K562 (cell line): Measurements from ENCODE around the gene HCRT. TPM values are rescaled to one million over a fixed set of nuclear protein-coding genes. Genes with fewer than 3 reads are reported as not detected.
A peak's percentile ranks its signal among the peaks of the same experiment; 100 is the strongest.

Experiments
- ATAC-seq: fragments of 200-7000 bp; cut with Tn5 transposase; 3 replicates; pipeline ENCODE4 v1.9.1; 2020; ENCODE audit warnings: moderate library complexity
- BruUV-seq: library from RNA; stranded (reverse); fragments of 400-500 nt; replicated peaks from 2 replicates; lab custom pipeline; 2021; lab: Mats Ljungman, UMichigan
- CTCF ChIA-PET: fragments of 300-600 bp; formaldehyde crosslinking; extraction: SDS; loops from one replicate; lab custom pipeline; 2021; ENCODE audit warnings: low intra/inter-chr PET ratio; lab: Yijun Ruan, JAX
- POLR2A ChIA-PET: fragments of 300-600, 350-650 bp; sonication (Branson Sonifier 250); formaldehyde crosslinking; extraction: SDS; loops from one replicate; lab custom pipeline; 2021; ENCODE audit warnings: antibody characterized with exemption, inconsistent platforms; lab: Yijun Ruan, JAX
- DNase-seq, 4 experiments: peaks; one replicate each; pipeline versions ENCODE4 v3.0.0 to v3.0.0-alpha.2; 2011 to 2018; ENCODE audit warnings: low spot score in 3 of 4, mixed read lengths in 3 of 4; ENCODE audit errors: extremely low read depth in 1 of 4
- FAIRE-seq: peaks from 2 replicates; lab custom pipeline; 2011; peaks lifted over from hg19 to GRCh38; lab: Jason Lieb, UNC
- H2AFZ ChIP-seq: 2 replicates; pipeline ENCODE4 v1.6.0; 2011; ENCODE audit warnings: low read depth, low read length, control low read depth, inconsistent platforms
- H3K27ac ChIP-seq: fragments of 200-600 bp; 3 replicates; pipeline ENCODE4 v1.8.0; 2011; ENCODE audit warnings: low read depth, mild to moderate bottlenecking, control low read depth, inconsistent platforms, low read length, moderate library complexity, mixed read lengths; ENCODE audit errors: extremely low read depth
- H3K27me3 ChIP-seq, 2 experiments: fragments of 300-600 bp in 1 of 2; 2 replicates in 1 of 2; 3 replicates in 1 of 2; pipeline versions ENCODE4 v1.6.0 to v1.8.0; 2011; ENCODE audit warnings: inconsistent platforms in 2 of 2, low read length in 2 of 2, mild to moderate bottlenecking in 1 of 2, mixed read lengths in 1 of 2, moderate library complexity in 1 of 2; ENCODE audit not compliant: control insufficient read depth in 2 of 2, insufficient read depth in 2 of 2
- H3K36me3 ChIP-seq: fragments of 300-600 bp; 3 replicates; pipeline ENCODE4 v1.8.0; 2011; ENCODE audit warnings: mild to moderate bottlenecking, low read length, inconsistent platforms; ENCODE audit not compliant: control insufficient read depth, insufficient read depth
- H3K4me1 ChIP-seq, 2 experiments: fragments of 200-600 bp in 1 of 2; replicated peaks in 1 of 2; 2 replicates in 1 of 2; 3 replicates in 1 of 2; pipeline versions ENCODE4 v1.5.1 to v1.8.0; 2011; ENCODE audit warnings: inconsistent platforms in 2 of 2, low read length in 2 of 2, mild to moderate bottlenecking in 1 of 2, mixed read lengths in 1 of 2, moderate library complexity in 1 of 2; ENCODE audit not compliant: control insufficient read depth in 2 of 2, insufficient read depth in 2 of 2
- H3K4me2 ChIP-seq: 2 replicates; pipeline ENCODE4 v1.6.1; 2011; ENCODE audit warnings: low read length, control low read depth, inconsistent platforms, mixed read lengths; ENCODE audit not compliant: insufficient read depth
- H3K4me3 ChIP-seq: fragments of 200-600 bp; sonication (generic), shearing (Covaris generic); 2 replicates; pipeline ENCODE4 v1.5.1; 2016; ENCODE audit warnings: control low read depth, inconsistent platforms
- H3K79me2 ChIP-seq: fragments of 200-600 bp; 3 replicates; pipeline ENCODE4 v1.8.0; 2011; ENCODE audit warnings: low read length, inconsistent platforms; ENCODE audit not compliant: control insufficient read depth, insufficient read depth
- H3K9ac ChIP-seq, 2 experiments: 2 replicates each; pipeline versions ENCODE4 v1.6.0 to v1.6.1; 2011; ENCODE audit warnings: low read depth in 2 of 2, low read length in 2 of 2, control low read depth in 1 of 2, inconsistent platforms in 1 of 2, mild to moderate bottlenecking in 1 of 2, mixed read lengths in 1 of 2; ENCODE audit not compliant: insufficient read depth in 1 of 2
- H3K9me1 ChIP-seq: one replicate; pipeline ENCODE4 v1.6.0; 2011; ENCODE audit warnings: inconsistent platforms, mild to moderate bottlenecking, low read length, moderate library complexity; ENCODE audit not compliant: control insufficient read depth, insufficient read depth
- H3K9me3 ChIP-seq: replicated peaks from 2 replicates; pipeline ENCODE4 v1.5.1; 2011; ENCODE audit warnings: low read depth, low read length, inconsistent platforms; ENCODE audit not compliant: control insufficient read depth, insufficient read depth
- H4K20me1 ChIP-seq: replicated peaks from 2 replicates; pipeline ENCODE4 v1.6.1; 2011; ENCODE audit warnings: low read length, inconsistent platforms, mixed read lengths; ENCODE audit not compliant: control insufficient read depth, insufficient read depth
- EP400 ChIP-seq: fragments of 450-650 bp; IDR thresholded peaks from 2 replicates; pipeline ENCODE4 v1.6.1; 2017; ENCODE audit warnings: antibody characterized with exemption, mild to moderate bottlenecking, moderate library complexity
- FOXK1 ChIP-seq: sonication (generic); formaldehyde crosslinking; IDR thresholded peaks from 2 replicates; pipeline ENCODE4 v1.8.0; 2022; ENCODE audit warnings: missing genetic modification reagents, mild to moderate bottlenecking, borderline replicate concordance
- KDM1A ChIP-seq, 2 experiments: fragments of 450-650 bp; IDR thresholded peaks; 2 replicates each; pipeline ENCODE4 v1.6.1; 2016; ENCODE audit warnings: mild to moderate bottlenecking in 2 of 2
- L3MBTL2 ChIP-seq: fragments of 450-650 bp; IDR thresholded peaks from 2 replicates; pipeline ENCODE4 v1.6.1; 2016; ENCODE audit warnings: mild to moderate bottlenecking, moderate library complexity
- SIN3A ChIP-seq, 2 experiments: fragments of 150-350 bp in 1 of 2; IDR thresholded peaks; 2 replicates each; pipeline ENCODE4 v1.6.1; 2011 to 2016; ENCODE audit warnings: borderline replicate concordance in 2 of 2, low read depth in 2 of 2, low read length in 2 of 2, mild to moderate bottlenecking in 2 of 2, moderate library complexity in 2 of 2; ENCODE audit not compliant: control insufficient read depth in 1 of 2
- TEAD4 ChIP-seq, 2 experiments: sonication (generic) in 1 of 2; formaldehyde crosslinking in 1 of 2; IDR thresholded peaks; 2 replicates each; pipeline versions ENCODE4 v1.6.1 to v1.8.0; 2012 to 2022; ENCODE audit warnings: borderline replicate concordance in 1 of 2, inconsistent platforms in 1 of 2, low read length in 1 of 2, mild to moderate bottlenecking in 1 of 2, missing genetic modification reagents in 1 of 2
- ZBTB1 ChIP-seq: sonication (generic); formaldehyde crosslinking; IDR thresholded peaks from 2 replicates; pipeline ENCODE4 v1.8.1; 2023; ENCODE audit warnings: missing genetic modification reagents, low read depth, mild to moderate bottlenecking, borderline replicate concordance
- ZNF134 ChIP-seq: fragments of 250-450 bp; sonication (Bioruptor Pico); conservative IDR thresholded peaks from 2 replicates; pipeline ENCODE4 v1.4.0; 2020
- ZNF175 ChIP-seq: fragments of 200-800 bp; sonication (Bioruptor generic); IDR thresholded peaks from 2 replicates; pipeline ENCODE4 v1.6.1; 2016; ENCODE audit warnings: low read depth, mild to moderate bottlenecking, missing genetic modification characterization, missing compliant biosample characterization
- ZNF224 ChIP-seq: sonication (generic); formaldehyde crosslinking; IDR thresholded peaks from 2 replicates; pipeline ENCODE4 v1.8.0; 2022; ENCODE audit warnings: mild to moderate bottlenecking, missing genetic modification reagents
- ZNF79 ChIP-seq: fragments of 250-450 bp; sonication (Bioruptor Pico); IDR thresholded peaks from 2 replicates; pipeline ENCODE4 v1.4.0; 2020; ENCODE audit warnings: low read depth, mild to moderate bottlenecking, moderate library complexity
- WGBS: fragments of 100-300 bp; shearing (Covaris generic); methylation state at CpG from one replicate; pipeline ENCODE4 v1.1.6; 2016; ENCODE audit warnings: low coverage, mixed read lengths; ENCODE audit not compliant: insufficient coverage; ENCODE audit errors: missing lambda C conversion rate; 5-methylcytosine and 5-hydroxymethylcytosine counted together
- in situ Hi-C: fragments of 300-500 bp; cut with MboI; formaldehyde crosslinking; loops from 4 replicates; pipeline ENCODE4 v1.15.0; 2018; ENCODE audit warnings: inconsistent platforms, mixed read lengths
- intact Hi-C: fragments of 100-400 bp; cut with micrococcal nuclease; formaldehyde crosslinking; loops from 2 replicates; pipeline ENCODE4 v1.14.2; 2022
- polyA plus RNA-seq, 8 experiments: library from polyadenylated mRNA; depleted of rRNA in 4 of 8; stranded (reverse) in 5 of 8; unstranded in 3 of 8; fragments of >200 nt; fragmentation: Nextera tagmentation in 2 of 8; fragmentation: Illumina TruSeq in 1 of 8; extraction: Ambion mirVana in 2 of 8; extraction: Trizol in 1 of 8; gene quantifications; 2 replicates each; pipeline versions ENCODE4 v1.2.1 to v1.2.3, GENCODE V29; 2011 to 2014; ENCODE audit warnings: inconsistent platforms in 1 of 8, missing spikeins in 1 of 8
- total RNA-seq, 7 experiments: library from RNA; depleted of rRNA in 6 of 7; stranded (reverse); fragments of >200 nt in 6 of 7; fragmentation: Illumina TruSeq in 2 of 7; extraction: Trizol in 2 of 7; gene quantifications; 2 replicates each; pipeline versions ENCODE4 v1.2.1 to v1.2.3, GENCODE V29; 2011 to 2021; ENCODE audit warnings: low replicate concordance in 1 of 7
- TF ChIP-seq, protein P1 (sequence below): sonication (generic); IDR thresholded peaks from 2 replicates; pipeline ENCODE4 v1.6.1; 2016
- TF ChIP-seq, protein P2 (sequence below): fragments of 450-650 bp; IDR thresholded peaks from 2 replicates; pipeline ENCODE4 v1.6.1; 2018; ENCODE audit not compliant: partially characterized antibody

The HCRT gene
- total and polyA plus RNA-seq, 9 of the 15 experiments (the other 6 are each of a cell fraction or from before 2014, with no cell fraction given): not detected

- Histone ChIP-seq H3K4me1 (peaks cover 9 to 21% of the 10 kb centered on the region in 2 experiments; a peak in 4 of 5 replicates), H4K20me1 (peaks cover 11% of the 10 kb centered on the region), H3K36me3 (peaks cover 36% of the 10 kb centered on the region; the same call in 2 of the 3 replicates), H3K4me3 (peak overlapping the region; percentile 93), H3K9me3 (no peaks in the 10 kb centered on the region), H3K79me2 (peaks cover 51% of the 10 kb centered on the region), H3K9me1 (no peaks in the 10 kb centered on the region), H3K27me3 (no peaks in the 10 kb centered on the region), H3K4me2 (peak overlapping the region; percentile 99), H3K27ac (peak overlapping the region; percentile 85), H3K9ac (peak overlapping the region; percentile 90 to 94), H2AFZ (peak overlapping the region; percentile 66)
- ATAC-seq (peak; percentile 27), DNase-seq (peak; percentile 25 to 55 (median 43)), FAIRE-seq (no peak)
- WGBS: 0% methylated on average over 15 of the region's 15 CpGs
- CTCF ChIA-PET: no interaction called here
- intact Hi-C loops (no loop called here), in situ Hi-C loops (no loop called here)
- TSS peak; percentile 50 for BruUV-seq
- POLR2A ChIA-PET: interaction anchor here (0.5 to 1.6 kb wide), 4 partner anchors 11 to 40 kb away, joined by 3 to 8 read pairs (median 4); no protein-coding TSS in a partner anchor
- TF ChIP-seq KDM1A (IDR thresholded peaks at IDR 0.05) (peak in 1 of 2 experiments; percentile 7; a peak in 1 of 4 replicates), TEAD4 (IDR thresholded peaks at IDR 0.05; ENCODE audit: low read length) (0 out of 2 replicates have a peak, but pooled peaks have one; percentile 1), TEAD4 (CRISPR knock-in tag; IDR thresholded peaks at IDR 0.05; ENCODE audit: borderline replicate concordance) (no peak), L3MBTL2 (0 out of 2 replicates have a peak, but pooled peaks have one; percentile 5), SIN3A (IDR thresholded peaks at IDR 0.05; ENCODE audit: borderline replicate concordance in 2 of 2, control insufficient read depth in 1 of 2, low read depth in 2 of 2, low read length in 2 of 2) (peak in 1 of 2 experiments; percentile 43; a peak in 2 of 4 replicates), ZNF175 (CRISPR knock-in tag) (0 out of 2 replicates have a peak, but pooled peaks have one; percentile 26), ZNF79 (CRISPR knock-in tag) (no peak), FOXK1 (CRISPR knock-in tag) (0 out of 2 replicates have a peak, but pooled peaks have one; percentile 32), ZNF224 (0 out of 2 replicates have a peak, but pooled peaks have one; percentile 29), ZNF134 (CRISPR knock-in tag) (no peak), EP400 (peak; percentile 13; the same call in 1 of the 2 replicates), ZBTB1 (no peak)
- TF ChIP-seq, protein P1, sequence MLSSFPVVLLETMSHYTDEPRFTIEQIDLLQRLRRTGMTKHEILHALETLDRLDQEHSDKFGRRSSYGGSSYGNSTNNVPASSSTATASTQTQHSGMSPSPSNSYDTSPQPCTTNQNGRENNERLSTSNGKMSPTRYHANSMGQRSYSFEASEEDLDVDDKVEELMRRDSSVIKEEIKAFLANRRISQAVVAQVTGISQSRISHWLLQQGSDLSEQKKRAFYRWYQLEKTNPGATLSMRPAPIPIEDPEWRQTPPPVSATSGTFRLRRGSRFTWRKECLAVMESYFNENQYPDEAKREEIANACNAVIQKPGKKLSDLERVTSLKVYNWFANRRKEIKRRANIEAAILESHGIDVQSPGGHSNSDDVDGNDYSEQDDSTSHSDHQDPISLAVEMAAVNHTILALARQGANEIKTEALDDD: 0 out of 2 replicates have a peak, but pooled peaks have one; percentile 8
- TF ChIP-seq, protein P2, sequence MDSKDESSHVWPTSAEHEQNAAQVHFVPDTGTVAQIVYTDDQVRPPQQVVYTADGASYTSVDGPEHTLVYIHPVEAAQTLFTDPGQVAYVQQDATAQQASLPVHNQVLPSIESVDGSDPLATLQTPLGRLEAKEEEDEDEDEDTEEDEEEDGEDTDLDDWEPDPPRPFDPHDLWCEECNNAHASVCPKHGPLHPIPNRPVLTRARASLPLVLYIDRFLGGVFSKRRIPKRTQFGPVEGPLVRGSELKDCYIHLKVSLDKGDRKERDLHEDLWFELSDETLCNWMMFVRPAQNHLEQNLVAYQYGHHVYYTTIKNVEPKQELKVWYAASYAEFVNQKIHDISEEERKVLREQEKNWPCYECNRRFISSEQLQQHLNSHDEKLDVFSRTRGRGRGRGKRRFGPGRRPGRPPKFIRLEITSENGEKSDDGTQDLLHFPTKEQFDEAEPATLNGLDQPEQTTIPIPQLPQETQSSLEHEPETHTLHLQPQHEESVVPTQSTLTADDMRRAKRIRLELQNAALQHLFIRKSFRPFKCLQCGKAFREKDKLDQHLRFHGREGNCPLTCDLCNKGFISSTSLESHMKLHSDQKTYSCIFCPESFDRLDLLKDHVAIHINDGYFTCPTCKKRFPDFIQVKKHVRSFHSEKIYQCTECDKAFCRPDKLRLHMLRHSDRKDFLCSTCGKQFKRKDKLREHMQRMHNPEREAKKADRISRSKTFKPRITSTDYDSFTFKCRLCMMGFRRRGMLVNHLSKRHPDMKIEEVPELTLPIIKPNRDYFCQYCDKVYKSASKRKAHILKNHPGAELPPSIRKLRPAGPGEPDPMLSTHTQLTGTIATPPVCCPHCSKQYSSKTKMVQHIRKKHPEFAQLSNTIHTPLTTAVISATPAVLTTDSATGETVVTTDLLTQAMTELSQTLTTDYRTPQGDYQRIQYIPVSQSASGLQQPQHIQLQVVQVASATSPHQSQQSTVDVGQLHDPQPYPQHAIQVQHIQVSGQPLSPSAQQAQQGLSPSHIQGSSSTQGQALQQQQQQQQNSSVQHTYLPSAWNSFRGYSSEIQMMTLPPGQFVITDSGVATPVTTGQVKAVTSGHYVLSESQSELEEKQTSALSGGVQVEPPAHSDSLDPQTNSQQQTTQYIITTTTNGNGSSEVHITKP: peak; percentile 33
Measured at GRCh38 chr17:42153919-42154742, 31.1 kb downstream of the HCRT start.
